ENCODE results near the gene RERE. TPM values are rescaled to one million over a fixed set of nuclear protein-coding genes. Genes with fewer than 3 reads are reported as not detected.
A peak's percentile ranks its signal among the peaks of the same experiment; 100 is the strongest.
"Not testable (repeated sequence)": the region's sequence is repeated elsewhere in the genome, so short reads cannot be mapped to it uniquely, and the experiment has no call there.

RERE gene
- total RNA-seq, 1 donor from 2014 or later = 76.8 TPM

GRCh38 chr1:8503842-8504241 lies 313.6 kb downstream of the RERE start:
- no peaks in the 10 kb centered on the region for H3K9me3 Mint-ChIP-seq (ENCODE audit: unreplicated experiment)
- no peaks in the 10 kb centered on the region for H3K27me3 Mint-ChIP-seq (ENCODE audit: unreplicated experiment)
- H3K27ac Mint-ChIP-seq (ENCODE audit: unreplicated experiment) = no peak overlapping the region
- no peak for TF ChIP-seq CTCF (IDR thresholded peaks at IDR 0.05)
- no peaks in the 10 kb centered on the region for H3K4me1 Mint-ChIP-seq (ENCODE audit: unreplicated experiment)
- no peak overlapping the region for H3K4me3 Mint-ChIP-seq (ENCODE audit: unreplicated experiment)
- no peak for DNase-seq (ENCODE audit: extremely low spot score, unreplicated experiment)
- peaks cover 14% of the 10 kb centered on the region for H3K36me3 Mint-ChIP-seq (ENCODE audit: unreplicated experiment)

GRCh38 chr1:8502949-8503348 lies 314.5 kb downstream of the RERE start:
- H3K36me3 Mint-ChIP-seq (ENCODE audit: unreplicated experiment) = peaks cover 14% of the 10 kb centered on the region
- H3K27ac Mint-ChIP-seq (ENCODE audit: unreplicated experiment); H3K27me3 Mint-ChIP-seq (ENCODE audit: unreplicated experiment); H3K9me3 Mint-ChIP-seq (ENCODE audit: unreplicated experiment); DNase-seq (ENCODE audit: extremely low spot score, unreplicated experiment); H3K4me1 Mint-ChIP-seq (ENCODE audit: unreplicated experiment); H3K4me3 Mint-ChIP-seq (ENCODE audit: unreplicated experiment): not testable (repeated sequence)

- no peak for DNase-seq (ENCODE audit: extremely low spot score, unreplicated experiment)
- H3K9me3 Mint-ChIP-seq (ENCODE audit: unreplicated experiment) = no peaks in the 10 kb centered on the region
- no peak for TF ChIP-seq CTCF (IDR thresholded peaks at IDR 0.05)
- no peaks in the 10 kb centered on the region for H3K27me3 Mint-ChIP-seq (ENCODE audit: unreplicated experiment)
- H3K36me3 Mint-ChIP-seq (ENCODE audit: unreplicated experiment) = peaks cover 31% of the 10 kb centered on the region
- H3K27ac Mint-ChIP-seq (ENCODE audit: unreplicated experiment) = no peak overlapping the region
- peaks cover 9% of the 10 kb centered on the region for H3K4me1 Mint-ChIP-seq (ENCODE audit: unreplicated experiment)
- H3K4me3 Mint-ChIP-seq (ENCODE audit: unreplicated experiment) = no peak overlapping the region
These were observed 320.1 kb downstream of the RERE start for GRCh38 chr1:8497210-8497819.

- peak overlapping the region; percentile 27 for H3K27ac Mint-ChIP-seq (ENCODE audit: unreplicated experiment)
- no peak for DNase-seq (ENCODE audit: extremely low spot score, unreplicated experiment)
- no peaks in the 10 kb centered on the region for H3K9me3 Mint-ChIP-seq (ENCODE audit: unreplicated experiment)
- H3K36me3 Mint-ChIP-seq (ENCODE audit: unreplicated experiment) = peaks cover 31% of the 10 kb centered on the region
- peaks cover 9% of the 10 kb centered on the region for H3K4me1 Mint-ChIP-seq (ENCODE audit: unreplicated experiment)
- no peaks in the 10 kb centered on the region for H3K27me3 Mint-ChIP-seq (ENCODE audit: unreplicated experiment)
- no peak for TF ChIP-seq CTCF (IDR thresholded peaks at IDR 0.05)
- no peak overlapping the region for H3K4me3 Mint-ChIP-seq (ENCODE audit: unreplicated experiment)
These were observed 321.0 kb downstream of the RERE start for GRCh38 chr1:8496473-8496872.

- no peak for TF ChIP-seq CTCF (IDR thresholded peaks at IDR 0.05)
- Mint-ChIP-seq H3K36me3 (ENCODE audit: unreplicated experiment) (peaks cover 31% of the 10 kb centered on the region), H3K4me1 (ENCODE audit: unreplicated experiment) (peaks cover 9% of the 10 kb centered on the region), H3K27me3 (ENCODE audit: unreplicated experiment) (no peaks in the 10 kb centered on the region), H3K9me3 (ENCODE audit: unreplicated experiment) (no peaks in the 10 kb centered on the region), H3K27ac (ENCODE audit: unreplicated experiment) (no peak overlapping the region), H3K4me3 (ENCODE audit: unreplicated experiment) (no peak overlapping the region)
- no peak for DNase-seq (ENCODE audit: extremely low spot score, unreplicated experiment)
These were observed 321.5 kb downstream of the RERE start for GRCh38 chr1:8495928-8496401.
